A673 (cell line): Measurements from ENCODE around the gene SLC18A2.

Source experiments
- CTCF ChIP-seq: fragments of 300-800, 200-600 bp; sonication (generic); conservative IDR thresholded peaks from 2 replicates; pipeline ENCODE4 v1.5.1; 2017; ENCODE audit warnings: low read depth, mild to moderate bottlenecking, antibody characterized with exemption, low read length, moderate library complexity, mixed read lengths
- EZH2 ChIP-seq: fragments of 200-600 bp; sonication (generic); IDR thresholded peaks from 2 replicates; pipeline ENCODE4 v1.6.1; 2017; ENCODE audit warnings: borderline replicate concordance, low read depth, mild to moderate bottlenecking, mixed read lengths, antibody characterized with exemption, low read length; ENCODE audit not compliant: poor library complexity, severe bottlenecking

GRCh38 chr10:117274509-117274908 lies 33.6 kb downstream of the SLC18A2 start:
- TF ChIP-seq CTCF (no peak), EZH2 (no peak)
